ENCODE data around the gene EPB41L5.
A peak's percentile ranks its signal among the peaks of the same experiment; 100 is the strongest.
"Not testable (repeated sequence)": the region's sequence is repeated elsewhere in the genome, so short reads cannot be mapped to it uniquely, and the experiment has no call there.

The EPB41L5 gene

DNA sequence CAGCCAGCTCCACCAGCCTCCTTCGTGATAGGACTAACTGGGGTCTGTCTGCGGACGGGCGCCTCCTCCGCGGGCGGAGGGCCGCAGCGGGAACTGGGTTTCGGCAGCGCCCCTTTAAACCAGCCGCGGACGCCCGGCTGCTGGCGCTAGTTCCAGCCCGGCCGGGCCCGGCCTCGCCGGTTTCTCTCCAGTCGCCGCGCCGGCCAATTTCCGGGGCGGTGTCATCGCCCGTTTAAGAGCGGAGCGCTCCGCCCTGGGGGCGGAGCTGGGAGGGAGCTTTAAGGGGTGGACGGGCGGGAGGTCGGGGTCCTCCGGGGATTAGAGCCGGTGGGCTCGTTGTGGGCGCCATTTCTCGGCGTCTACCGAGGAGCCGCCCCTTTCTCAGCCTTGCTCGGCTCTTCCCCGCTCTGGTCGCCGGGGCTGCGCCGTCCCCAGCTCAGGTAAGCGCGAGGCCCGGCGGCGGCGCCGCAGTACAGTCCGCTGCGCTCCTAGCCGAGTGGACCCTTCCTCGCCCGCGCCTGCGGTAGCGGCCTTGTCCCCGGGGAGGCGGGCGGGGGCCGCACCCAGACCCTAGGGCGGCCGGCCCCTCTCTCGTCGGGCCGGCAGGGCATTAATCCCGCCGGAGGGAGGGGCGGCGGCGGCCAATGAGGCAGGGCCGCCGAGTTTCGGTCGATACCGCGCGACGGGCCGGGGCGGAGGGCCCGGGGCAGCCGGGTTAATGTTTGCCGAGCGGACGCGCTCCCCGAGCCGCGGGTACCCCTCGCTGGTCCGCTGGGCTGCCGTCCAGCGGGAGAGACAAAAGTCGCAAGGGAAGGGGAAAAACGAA, at the start of gene EPB41L5:
EPB41L5 (plus strand) TSS at position 307 of the 826 bp plus-strand sequence. CDS start 6,008 bp downstream, outside the sequence.
- DNase-seq: peak; percentile 89

DNA sequence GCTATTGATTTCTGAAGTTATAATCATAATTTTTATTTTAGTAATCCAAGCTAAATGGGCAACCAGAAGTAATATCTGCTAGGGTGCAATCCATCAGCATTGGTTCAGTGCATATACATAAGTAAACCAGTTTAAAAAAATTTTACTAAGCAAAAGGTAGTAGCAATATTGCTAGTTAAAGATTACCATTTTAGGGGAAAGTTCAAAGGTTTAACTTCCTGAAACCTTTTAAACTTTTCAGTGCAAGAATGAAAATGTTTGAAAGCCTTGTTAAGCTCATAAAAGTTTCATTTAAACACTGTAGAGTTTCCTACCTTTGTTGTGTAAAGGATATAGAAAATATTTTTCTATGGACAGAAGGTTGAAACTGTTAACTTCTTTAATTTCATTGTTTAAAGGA, 31.0 kb upstream of the EPB41L5 start:
- no peak for DNase-seq

DNA sequence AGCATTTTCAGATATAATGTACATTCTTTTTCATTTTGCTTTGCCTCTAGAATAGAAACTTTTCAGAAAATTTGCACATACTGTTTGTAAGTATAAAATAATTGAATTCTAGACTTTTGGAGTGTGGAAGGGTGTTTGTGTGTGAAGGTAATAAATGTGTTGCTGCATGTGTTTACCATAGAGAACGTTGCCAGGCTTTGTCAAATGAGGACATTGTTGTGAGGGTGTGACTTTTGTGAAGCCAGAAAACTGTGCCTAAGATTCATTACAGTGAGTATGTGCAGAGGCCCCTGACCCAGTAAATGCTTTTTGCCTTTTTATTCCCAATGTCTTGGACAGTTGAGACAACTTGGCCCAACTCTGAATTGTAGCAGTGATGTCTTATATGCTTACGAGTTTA, 30.4 kb upstream of the EPB41L5 start:
- DNase-seq: no peak

DNA sequence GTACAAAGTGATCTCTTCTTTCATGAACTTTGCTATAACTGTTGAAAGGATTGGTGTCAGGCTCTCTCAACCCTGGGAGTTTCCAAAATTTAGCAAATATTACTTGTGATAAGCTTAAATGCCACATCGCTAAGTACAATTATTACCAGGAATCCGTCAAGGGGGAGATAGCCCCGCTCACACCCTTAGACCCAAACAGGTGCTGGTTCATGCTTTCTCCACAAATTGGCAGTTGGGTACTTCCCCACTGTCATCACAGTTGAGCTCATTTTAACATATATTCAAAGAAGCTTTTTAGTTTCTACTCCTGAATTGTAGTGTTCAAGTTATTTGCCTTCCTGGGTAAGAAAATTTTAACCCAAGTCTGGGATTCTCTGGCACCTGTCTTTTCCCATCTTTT, 29.8 kb upstream of the EPB41L5 start:
- no peak for DNase-seq

DNA sequence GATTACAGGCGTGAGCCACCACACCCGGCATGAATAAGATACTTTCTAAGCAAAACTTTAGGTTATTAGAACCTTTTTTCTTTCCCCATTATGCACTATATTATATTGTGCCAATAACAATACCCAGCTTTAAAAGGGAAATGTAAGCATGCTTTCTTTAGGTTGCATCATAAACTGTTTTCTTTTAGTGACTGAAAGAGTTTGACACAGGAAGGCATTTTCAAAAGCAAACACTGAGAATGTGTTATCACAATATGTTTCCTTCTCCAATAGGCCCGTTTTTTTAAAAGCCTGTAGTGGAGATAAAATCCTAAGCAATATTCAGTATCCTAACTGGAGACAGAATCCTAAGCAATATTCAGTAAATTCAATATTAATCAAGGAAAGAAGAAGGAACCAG, 16.7 kb upstream of the EPB41L5 start:
- no peak for DNase-seq

DNA sequence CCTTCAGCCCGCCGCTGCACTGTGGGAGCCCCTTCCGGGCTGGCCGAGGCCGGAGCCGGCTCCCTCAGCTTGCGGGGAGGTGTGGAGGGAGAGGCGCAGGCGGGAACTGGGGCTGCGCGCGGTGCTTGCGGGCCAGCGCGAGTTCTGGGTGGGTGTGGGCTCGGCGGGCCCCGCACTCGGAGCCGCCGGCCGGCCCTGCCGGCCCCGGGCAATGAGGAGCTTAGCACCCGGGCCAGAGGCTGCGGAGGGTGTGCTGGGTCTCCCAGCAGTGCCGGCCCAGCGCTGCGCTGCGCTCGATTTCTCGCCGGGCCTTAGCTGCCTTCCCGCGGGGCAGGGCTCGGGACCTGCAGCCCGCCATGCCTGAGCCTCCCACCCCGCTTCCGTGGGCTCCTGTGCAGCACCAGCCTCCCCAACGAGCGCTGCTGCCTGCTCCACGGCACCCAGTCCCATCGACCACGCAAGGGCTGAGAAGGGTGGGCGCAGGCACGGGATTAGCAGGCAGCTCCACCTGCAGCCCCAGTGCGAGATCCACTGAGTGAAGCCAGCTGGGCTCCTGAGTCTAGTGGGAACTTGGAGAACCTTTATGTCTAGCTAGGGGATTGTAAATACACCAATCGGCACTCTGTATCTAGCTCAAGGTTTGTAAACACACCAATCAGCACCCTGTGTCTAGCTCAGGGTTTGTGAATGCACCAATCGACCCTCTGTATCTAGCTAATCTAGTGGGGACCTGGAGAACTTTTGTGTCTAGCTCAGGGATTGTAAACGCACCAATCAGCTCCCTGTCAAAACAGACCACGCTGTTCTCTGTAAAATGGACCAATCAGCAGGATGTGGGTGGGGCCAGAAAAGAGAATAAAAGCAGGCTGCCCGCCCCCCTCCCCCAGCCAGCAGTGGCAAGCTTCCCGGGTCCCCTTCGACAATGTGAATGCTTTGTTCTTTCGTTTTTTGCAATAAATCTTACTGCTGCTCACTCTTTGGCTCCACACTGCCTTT, 15.7 kb upstream of the EPB41L5 start:
- not testable (repeated sequence) for DNase-seq

DNA sequence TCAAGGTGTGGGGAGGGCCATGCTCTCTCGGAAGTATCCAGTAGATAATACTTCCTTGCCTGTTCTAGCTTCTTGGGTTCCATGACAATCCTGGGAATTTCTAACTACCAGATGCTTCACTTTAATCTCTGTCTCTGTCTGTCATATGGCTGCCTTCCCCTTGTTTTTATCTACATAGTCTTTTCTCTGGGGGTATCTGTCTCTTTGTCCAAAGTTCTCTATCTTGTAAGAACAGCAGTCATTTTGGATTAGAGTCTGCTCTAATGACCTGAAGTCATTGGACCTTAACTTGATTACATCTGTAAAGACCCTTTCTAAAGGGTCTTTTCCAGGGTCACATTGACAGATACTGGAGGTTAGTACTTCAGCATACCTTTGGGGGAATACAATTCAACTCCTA, 11.4 kb upstream of the EPB41L5 start:
- DNase-seq: no peak

DNA sequence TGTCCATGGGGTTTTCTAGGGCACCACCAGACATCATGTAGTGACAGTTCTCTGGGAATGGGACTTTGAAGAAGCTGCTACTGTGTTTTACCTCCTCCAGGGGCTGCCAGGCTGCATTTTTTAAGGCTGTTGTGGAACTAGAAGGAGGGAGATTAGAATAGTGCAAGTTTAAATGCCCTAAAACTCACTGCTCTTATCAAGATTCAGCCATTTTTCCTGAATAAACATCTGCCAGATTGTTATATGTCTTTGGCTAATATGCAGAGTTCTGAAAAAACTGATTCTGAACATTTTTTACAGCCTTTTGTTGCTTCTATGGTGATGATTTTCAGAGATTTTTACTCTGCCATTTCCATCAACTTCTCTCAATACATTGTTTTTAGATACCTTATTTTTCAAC, 8.6 kb upstream of the EPB41L5 start:
- no peak for DNase-seq

DNA sequence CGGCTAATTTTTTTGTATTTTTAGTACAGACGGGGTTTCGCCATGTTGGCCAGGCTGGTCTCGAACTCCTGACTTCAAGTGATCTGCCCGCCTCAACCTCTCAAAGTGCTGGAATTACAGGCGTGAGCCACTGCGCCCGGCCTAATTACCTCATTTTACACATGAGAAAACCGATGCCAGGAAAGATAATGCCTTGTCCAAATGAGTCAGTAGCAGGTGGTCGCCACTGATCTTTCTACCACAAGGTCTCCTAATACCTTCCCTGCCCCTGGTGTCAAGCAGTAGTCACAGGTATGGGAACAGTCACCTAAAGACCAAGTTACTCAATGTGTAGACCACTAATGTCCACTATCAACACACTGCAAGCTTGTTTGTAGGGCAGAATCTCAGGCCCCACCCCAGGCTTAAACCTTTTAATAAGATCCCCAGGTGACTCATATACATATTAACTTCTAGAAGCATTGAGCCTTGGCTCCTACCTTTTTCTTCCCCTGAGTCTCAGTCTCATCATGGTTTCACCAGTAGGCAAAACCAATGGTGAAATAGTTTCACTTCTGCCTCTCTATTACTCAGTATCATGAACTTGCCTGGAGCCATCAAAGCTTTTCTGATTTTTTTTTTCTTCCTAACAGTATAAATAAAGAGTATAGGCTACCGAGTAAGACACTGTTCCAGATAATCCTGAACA, 6.9 kb upstream of the EPB41L5 start:
- DNase-seq: no peak

DNA sequence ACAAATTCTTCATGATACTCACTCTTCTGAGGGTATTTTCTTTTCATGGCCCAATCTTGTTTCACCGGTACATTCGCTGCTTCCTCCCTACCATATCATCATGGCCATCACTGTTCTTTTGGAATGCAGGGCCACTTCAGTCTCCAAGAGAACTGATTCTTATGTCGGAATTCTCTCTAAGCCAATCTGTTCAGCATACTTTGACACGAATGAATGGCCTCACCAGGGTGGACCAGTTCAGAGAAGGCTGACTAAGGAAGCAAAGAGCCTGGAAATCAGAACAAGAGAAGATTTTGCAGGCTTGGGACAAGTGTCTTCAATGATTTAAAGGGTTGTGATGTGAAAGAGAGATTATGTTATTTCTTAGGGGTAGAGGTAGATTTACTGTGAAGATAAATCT, 5.0 kb upstream of the EPB41L5 start:
- no peak for DNase-seq

DNA sequence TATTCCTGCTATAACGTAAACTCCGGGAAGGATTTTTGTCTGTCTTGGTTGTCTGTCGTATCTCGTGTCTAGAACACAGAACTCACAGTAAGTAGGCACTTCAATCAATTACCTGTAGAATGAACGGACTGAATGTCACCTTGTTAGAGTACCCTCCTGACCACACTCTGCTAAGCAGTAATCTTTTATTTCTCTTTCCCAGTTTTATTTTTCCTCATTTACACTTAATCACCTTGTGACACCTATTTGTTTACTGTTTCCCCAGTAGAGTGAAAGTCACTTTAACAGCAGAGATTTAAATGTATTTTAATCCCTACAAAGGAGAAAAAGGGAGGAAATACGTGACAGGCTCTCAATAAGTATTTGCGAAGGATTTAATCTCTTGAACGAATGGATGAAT, 514 bp upstream of the EPB41L5 start:
- DNase-seq: peak; percentile 72

DNA sequence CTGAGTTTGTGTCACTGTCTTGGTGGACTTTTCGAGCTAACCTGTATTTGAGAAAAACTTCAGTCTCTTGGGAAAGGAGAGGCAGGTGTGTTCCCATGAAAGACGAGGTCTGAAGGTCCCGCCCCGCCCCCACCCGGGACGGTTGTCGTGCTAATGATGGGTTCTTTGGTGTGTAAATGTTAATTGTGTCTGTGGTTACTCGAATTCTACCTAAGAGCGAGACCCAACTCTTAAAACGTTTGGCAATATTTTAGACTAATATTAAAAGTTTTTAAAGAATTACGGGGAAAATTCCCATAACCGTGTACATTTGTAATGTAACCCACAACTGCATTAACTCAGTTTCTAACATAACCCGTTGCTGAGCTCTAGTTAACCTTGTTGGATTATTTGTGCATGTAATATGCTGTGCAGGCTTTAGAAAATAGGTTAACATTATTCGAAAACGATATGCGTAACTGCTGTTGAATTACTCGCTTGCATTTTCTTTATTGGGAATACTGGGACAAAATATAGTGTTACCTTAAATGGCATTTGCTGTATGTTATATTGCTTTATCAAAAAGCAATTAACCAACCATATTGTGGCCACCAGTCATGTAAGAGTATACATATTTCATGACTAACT, 833 bp downstream of the EPB41L5 start:
- DNase-seq: peak; percentile 15

DNA sequence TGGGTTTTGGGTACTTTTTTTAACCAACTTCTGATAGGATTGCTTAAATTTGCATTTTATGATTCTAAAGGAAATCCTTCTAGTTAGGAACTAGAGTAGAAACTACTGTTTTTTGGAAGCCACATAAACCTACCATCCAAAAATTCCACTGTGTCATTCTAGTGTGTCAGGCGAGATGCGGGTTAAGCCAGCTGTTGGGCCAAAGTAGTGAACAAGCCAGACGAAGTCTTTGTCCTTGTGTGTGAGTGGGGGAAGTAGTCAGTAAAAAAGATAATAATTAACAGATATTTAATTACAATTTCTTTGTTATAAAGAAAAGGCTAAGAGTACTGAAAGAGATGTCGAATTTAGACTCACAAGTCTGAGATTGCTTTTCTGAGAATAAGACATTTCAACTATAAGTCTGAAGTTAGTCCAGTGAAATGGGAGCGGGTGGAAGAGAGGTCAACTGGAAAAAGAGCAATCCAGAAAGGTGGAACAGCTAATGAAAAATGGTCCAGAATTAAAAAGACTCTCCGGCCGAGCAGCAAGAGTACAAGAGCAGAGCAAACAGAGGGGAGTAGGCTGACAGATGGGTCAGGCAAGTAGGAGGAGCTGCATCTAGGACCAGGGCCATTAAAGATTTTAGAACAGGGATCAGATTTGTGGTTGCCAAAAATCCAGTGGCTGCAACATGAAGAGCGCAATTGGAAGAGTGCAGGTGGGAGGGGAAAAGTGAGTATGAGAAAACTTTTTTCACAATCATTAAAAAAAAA, 1.5 kb downstream of the EPB41L5 start:
- DNase-seq: no peak

DNA sequence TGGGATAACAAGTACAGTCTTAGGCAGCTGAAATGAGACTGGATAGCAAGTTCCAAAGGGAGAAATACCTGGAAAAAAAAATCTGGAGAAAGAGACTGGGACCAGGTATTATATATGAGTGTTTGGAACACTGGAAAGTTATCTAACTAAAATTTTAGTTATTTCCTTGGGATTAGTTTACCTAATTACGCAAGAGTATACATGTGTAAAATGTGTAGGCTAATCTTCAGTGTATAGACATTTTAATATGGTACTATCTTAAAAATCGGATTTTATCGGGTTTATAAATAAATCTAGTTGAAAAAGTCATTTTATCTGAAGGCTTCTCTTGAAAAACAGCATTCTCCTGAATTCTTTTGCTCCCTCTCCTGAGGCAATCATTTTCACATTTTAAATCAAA, 3.9 kb downstream of the EPB41L5 start:
- DNase-seq: no peak

DNA sequence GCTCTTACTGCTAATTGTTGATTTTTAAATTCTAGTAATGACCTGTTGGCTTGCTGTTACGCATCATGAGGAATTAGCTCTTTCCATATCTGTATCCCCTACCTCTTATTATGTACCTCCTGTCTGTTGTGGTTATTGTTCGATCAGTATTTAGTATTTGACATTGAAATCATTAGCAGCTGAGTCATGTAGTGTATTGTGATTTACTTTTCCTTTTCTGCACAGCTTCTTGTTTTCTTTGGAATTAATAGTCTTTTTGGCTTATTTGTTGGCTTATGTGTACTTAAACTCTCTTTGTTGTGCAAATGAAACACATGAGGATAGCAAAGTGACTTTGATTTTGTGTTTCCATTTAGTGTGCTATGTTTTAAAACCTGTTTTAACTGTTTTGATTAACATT, 4.3 kb downstream of the EPB41L5 start:
- no peak for DNase-seq

DNA sequence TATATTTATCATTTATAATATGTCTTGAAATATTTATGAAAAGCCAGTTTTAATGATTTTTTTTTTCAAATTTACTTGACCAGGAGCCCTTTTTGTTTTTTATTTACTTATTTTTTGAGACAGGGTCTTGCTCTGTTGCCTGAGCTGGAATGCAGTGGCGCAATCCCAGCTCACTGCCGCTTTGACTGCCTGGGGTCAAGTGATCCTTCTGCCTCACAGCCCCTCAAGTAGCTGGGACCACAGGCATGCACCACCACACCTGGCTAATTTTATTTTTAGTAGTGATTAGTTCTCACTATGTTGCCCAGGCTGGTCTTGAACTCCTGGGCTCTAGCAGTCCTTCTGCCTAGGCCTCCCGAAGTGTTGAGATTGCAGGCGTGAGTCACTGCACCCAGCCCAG, 5.7 kb downstream of the EPB41L5 start:
- DNase-seq: no peak

DNA sequence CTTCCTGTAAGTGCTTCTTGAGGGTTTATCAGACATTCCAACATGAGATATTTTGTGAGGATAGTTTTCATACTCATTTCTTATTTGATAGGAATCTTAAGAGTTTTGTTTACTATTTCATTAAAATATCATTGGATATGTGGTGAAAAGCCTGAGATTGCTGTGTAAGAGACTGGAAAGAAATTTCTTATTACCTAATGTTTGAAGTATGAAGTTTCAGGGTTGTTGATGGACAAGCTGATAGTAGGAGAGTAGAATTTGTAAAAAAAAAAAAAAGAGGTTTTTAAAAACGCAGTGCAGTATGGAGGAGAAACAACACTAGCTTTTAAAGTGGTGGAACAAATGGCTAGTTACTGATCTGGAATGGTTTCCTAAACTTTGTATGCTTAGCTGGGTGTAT, 7.7 kb downstream of the EPB41L5 start:
- DNase-seq: no peak

DNA sequence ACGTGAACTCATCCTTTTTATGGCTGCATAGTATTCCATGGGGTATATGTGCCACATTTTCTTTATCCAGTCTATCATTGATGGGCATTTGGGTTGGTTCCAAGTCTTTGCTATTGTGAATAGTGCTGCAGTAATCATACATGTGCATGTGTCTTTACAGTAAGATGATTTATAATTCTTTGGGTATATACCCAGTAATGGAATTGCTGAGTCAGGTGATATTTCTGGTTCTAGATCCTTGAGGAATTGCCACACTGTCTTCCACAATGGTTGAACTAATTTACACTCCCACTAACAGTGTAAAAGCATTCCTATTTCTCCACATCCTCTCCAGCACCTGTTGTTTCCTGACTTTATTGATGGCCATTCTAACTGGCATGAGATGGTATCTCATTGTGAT, 9.6 kb downstream of the EPB41L5 start:
- DNase-seq: not testable (repeated sequence)

DNA sequence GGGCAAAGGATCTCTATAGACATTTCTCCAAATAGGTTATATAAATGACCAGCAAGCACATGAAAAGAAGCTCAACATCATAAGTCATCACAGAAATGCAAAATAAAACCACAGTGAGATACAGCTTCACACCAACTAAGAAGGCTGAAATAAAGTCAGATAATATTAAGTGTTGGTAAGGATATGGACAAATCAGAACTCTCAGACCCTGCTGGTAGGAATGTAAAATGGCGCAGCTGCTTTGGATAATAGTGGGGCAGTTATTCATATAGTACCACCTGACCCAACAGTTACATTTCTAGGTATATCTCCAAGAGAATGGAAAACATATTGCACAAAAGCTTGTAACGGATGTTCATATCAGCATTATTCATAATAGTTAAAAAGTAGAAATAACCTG, 14.0 kb downstream of the EPB41L5 start:
- no peak for DNase-seq

DNA sequence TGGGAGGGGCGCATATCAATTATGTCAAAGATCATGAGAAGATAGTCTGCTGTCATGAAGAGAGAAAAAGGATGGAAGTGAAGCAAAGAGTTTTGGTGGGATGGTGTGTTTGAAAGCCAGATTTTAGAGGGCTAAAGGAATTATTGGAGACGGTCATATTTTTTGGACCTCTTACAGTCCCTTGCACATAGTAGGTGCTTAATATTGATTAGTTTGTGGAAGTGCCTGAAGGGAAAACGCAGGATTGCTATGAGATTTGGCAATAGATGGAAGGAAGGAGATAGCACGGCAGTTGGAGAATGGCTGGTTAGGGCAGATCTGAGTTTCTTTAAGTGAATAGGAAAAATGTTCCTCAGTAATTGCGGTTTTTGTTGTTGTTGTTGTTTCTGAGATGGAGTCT, 15.9 kb downstream of the EPB41L5 start:
- no peak for DNase-seq

DNA sequence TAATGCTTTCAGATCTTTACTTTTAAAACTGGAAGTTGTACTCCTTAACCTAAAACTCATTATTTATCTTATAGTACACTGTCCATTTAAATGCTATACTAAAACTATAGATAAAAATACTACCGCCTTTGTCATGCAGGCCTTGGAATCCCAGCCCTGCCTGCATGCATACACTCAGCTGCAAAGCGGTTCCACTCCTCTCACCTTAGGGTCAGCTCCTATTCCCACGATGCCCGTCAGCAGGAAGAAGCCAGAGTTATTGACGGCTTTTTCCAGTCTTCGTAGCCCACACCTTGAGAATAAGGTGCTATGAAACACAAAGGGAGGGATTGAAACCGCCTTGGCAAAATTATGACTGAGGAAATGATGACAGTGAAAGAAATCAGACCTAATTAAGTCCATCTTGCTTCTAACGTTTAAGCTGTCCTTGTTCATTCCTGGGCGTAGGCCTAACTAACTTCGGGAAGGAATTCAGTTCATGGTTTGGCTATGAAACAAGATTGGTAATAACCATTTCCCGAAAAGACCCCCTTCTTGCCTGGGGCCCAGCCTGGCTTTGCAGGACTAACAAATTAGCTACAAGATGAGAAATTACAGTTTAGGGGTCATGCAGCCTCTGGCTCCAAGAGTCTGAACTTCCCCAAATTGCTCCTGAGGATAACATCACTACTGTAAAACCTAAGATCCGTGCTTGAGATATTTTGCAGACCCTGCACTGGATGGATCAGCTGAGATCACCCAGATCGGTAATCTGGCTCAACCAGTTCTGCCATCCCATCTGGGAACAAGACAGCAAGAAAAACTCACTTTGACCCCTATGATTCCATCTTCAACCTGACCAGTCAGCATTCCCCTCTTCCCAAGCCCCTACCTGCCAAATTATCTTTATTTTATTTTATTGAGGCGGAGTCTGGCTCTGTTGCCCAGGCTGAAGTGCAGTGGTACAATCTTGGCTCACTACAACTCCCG, 17.1 kb downstream of the EPB41L5 start:
- no peak for DNase-seq
